ENCODE measurements around the gene IFNL4.
"Not testable (repeated sequence)": the region's sequence is repeated elsewhere in the genome, so short reads cannot be mapped to it uniquely, and the experiment has no call there.

DNA sequence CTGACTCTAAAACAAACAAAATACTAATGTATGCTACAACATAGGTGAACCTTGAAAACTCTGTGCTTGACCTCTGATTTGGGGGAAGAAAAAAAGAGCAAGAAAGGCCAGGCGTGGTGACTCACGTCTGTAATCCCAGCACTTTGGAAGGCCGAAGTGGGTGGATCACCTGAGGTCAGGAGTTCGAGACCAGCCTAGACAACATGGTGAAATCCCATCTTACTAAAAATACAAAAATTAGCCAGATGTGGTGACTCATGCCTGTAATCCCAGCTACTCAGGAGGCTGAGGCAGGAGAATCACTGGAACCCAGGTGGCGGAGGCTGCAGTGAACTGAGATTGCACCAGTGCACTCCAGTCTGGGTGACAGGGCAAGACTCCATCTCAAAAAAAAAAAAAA lies 25.2 kb upstream of the IFNL4 start:
- TF ChIP-seq, protein P1, sequence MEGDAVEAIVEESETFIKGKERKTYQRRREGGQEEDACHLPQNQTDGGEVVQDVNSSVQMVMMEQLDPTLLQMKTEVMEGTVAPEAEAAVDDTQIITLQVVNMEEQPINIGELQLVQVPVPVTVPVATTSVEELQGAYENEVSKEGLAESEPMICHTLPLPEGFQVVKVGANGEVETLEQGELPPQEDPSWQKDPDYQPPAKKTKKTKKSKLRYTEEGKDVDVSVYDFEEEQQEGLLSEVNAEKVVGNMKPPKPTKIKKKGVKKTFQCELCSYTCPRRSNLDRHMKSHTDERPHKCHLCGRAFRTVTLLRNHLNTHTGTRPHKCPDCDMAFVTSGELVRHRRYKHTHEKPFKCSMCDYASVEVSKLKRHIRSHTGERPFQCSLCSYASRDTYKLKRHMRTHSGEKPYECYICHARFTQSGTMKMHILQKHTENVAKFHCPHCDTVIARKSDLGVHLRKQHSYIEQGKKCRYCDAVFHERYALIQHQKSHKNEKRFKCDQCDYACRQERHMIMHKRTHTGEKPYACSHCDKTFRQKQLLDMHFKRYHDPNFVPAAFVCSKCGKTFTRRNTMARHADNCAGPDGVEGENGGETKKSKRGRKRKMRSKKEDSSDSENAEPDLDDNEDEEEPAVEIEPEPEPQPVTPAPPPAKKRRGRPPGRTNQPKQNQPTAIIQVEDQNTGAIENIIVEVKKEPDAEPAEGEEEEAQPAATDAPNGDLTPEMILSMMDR (conservative IDR thresholded peaks at IDR 0.05; ENCODE audit: low read depth in 2 of 2), result not testable (repeated sequence)
- not testable (repeated sequence) for TF ChIP-seq STAT1 (IDR thresholded peaks at IDR 0.05; ENCODE audit: unreplicated experiment)

Data from GM23338 (cell line).